SK-N-SH (cell line): ENCODE data around the gene ABCC5. TPM values are rescaled to one million over a fixed set of nuclear protein-coding genes. Genes with fewer than 3 reads are reported as not detected.
"Not testable (repeated sequence)": the region's sequence is repeated elsewhere in the genome, so short reads cannot be mapped to it uniquely, and the experiment has no call there.

ENCODE experiments used
- CTCF ChIA-PET: fragments of 300-600, 350-600 bp; formaldehyde crosslinking; extraction: SDS; loops from one replicate; lab custom pipeline; 2021; lab: Yijun Ruan, JAX
- POLR2A ChIA-PET: fragments of 350-600 bp; sonication (Branson Sonifier 250); formaldehyde crosslinking; extraction: SDS; loops from one replicate; lab custom pipeline; 2020; ENCODE audit warnings: antibody characterized with exemption, inconsistent platforms; lab: Yijun Ruan, JAX
- DNase-seq: peaks from one replicate; pipeline ENCODE4 v3.0.0; 2012
- H2AFZ ChIP-seq: fragments of 200-600 bp; sonication (generic); 2 replicates; pipeline ENCODE4 v1.8.1; 2016; ENCODE audit warnings: antibody characterized with exemption, mild to moderate bottlenecking, low read depth
- H3F3A ChIP-seq: fragments of 200-600 bp; sonication (generic); replicated peaks from 2 replicates; pipeline ENCODE3; 2016; ENCODE audit warnings: antibody characterized with exemption, mild to moderate bottlenecking; ENCODE audit not compliant: insufficient read depth
- H3K27ac ChIP-seq, 2 experiments: fragments of 200-500 bp in 1 of 2; fragments of 200-600 bp in 1 of 2; sonication (Bioruptor generic) in 1 of 2; sonication (generic), shearing (Covaris generic) in 1 of 2; 2 replicates each; pipeline versions ENCODE4 v1.5.1 to v1.6.1; 2014 to 2016; ENCODE audit warnings: low read depth in 2 of 2, inconsistent platforms in 1 of 2, low read length in 1 of 2, mild to moderate bottlenecking in 1 of 2, mixed read lengths in 1 of 2
- H3K27me3 ChIP-seq: fragments of 200-600 bp; sonication (generic), shearing (Covaris generic); 2 replicates; pipeline ENCODE4 v1.6.1; 2016; ENCODE audit warnings: mixed run types; ENCODE audit not compliant: insufficient read depth
- H3K36me3 ChIP-seq, 2 experiments: fragments of 200-500 bp in 1 of 2; fragments of 200-600 bp in 1 of 2; sonication (Bioruptor generic) in 1 of 2; sonication (generic) in 1 of 2; replicated peaks in 1 of 2; 2 replicates each; pipeline versions ENCODE3 to v1.5.1; 2014 to 2016; ENCODE audit warnings: low read length in 1 of 2, mild to moderate bottlenecking in 1 of 2; ENCODE audit not compliant: insufficient read depth in 2 of 2, control insufficient read depth in 1 of 2
- H3K4me1 ChIP-seq, 2 experiments: fragments of 200-500 bp in 1 of 2; fragments of 200-600 bp in 1 of 2; sonication (Bioruptor generic) in 1 of 2; sonication (generic), shearing (Covaris generic) in 1 of 2; 2 replicates each; pipeline versions ENCODE4 v1.5.1 to v1.6.1; 2014 to 2016; ENCODE audit warnings: low read depth in 1 of 2, low read length in 1 of 2, mixed run types in 1 of 2; ENCODE audit not compliant: insufficient read depth in 2 of 2, control insufficient read depth in 1 of 2
- H3K4me2 ChIP-seq: fragments of 200-600 bp; sonication (generic), shearing (Covaris generic); 2 replicates; pipeline ENCODE4 v1.6.1; 2017; ENCODE audit warnings: mixed run types
- H3K4me3 ChIP-seq, 2 experiments: fragments of 200-500 bp in 1 of 2; fragments of 200-600 bp in 1 of 2; sonication (Bioruptor generic) in 1 of 2; sonication (generic), shearing (Covaris generic) in 1 of 2; 2 replicates each; pipeline versions ENCODE4 v1.5.1 to v1.8.1; 2014 to 2016; ENCODE audit warnings: low read depth in 2 of 2, inconsistent platforms in 1 of 2, low read length in 1 of 2, mild to moderate bottlenecking in 1 of 2, mixed read lengths in 1 of 2, moderate library complexity in 1 of 2
- H3K79me2 ChIP-seq: fragments of 200-600 bp; sonication (generic); 2 replicates; pipeline ENCODE4 v1.8.1; 2017; ENCODE audit warnings: mild to moderate bottlenecking; ENCODE audit not compliant: insufficient read depth
- H3K9ac ChIP-seq: fragments of 200-600 bp; sonication (generic); 2 replicates; pipeline ENCODE4 v1.6.1; 2017; ENCODE audit warnings: mixed run types
- H3K9me2 ChIP-seq: fragments of 200-600 bp; sonication (generic); 2 replicates; pipeline ENCODE4 v1.6.1; 2017; ENCODE audit warnings: mixed run types
- H3K9me3 ChIP-seq: fragments of 200-600 bp; sonication (generic); 2 replicates; pipeline ENCODE4 v1.6.1; 2017; ENCODE audit warnings: mixed run types, mild to moderate bottlenecking, moderate library complexity
- H4K20me1 ChIP-seq: fragments of 200-600 bp; sonication (generic); 2 replicates; pipeline ENCODE4 v1.6.1; 2017; ENCODE audit warnings: mild to moderate bottlenecking, mixed run types; ENCODE audit not compliant: insufficient read depth
- IRF3 ChIP-seq: fragments of 150-350 bp; IDR thresholded peaks from 2 replicates; pipeline ENCODE4 v1.6.1; 2016; ENCODE audit warnings: mild to moderate bottlenecking, low read depth, low read length
- MAX ChIP-seq: IDR thresholded peaks from 2 replicates; pipeline ENCODE4 v1.4.0; 2012; ENCODE audit warnings: low read depth
- MEF2A ChIP-seq: IDR thresholded peaks from 2 replicates; pipeline ENCODE4 v1.4.0; 2012; ENCODE audit warnings: low read depth, borderline replicate concordance
- NRF1 ChIP-seq: IDR thresholded peaks from 2 replicates; pipeline ENCODE4 v1.6.1; 2012; ENCODE audit warnings: low read depth, mild to moderate bottlenecking, low read length
- POLR2AphosphoS5 ChIP-seq: IDR thresholded peaks from 2 replicates; pipeline ENCODE4 v1.6.1; 2012; ENCODE audit warnings: low read depth, low read length
- RCOR1 ChIP-seq: fragments of 150-350 bp; IDR thresholded peaks from 2 replicates; pipeline ENCODE4 v1.6.1; 2017; ENCODE audit warnings: antibody characterized with exemption, low read length
- RFX5 ChIP-seq: IDR thresholded peaks from 2 replicates; pipeline ENCODE4 v1.6.1; 2012; ENCODE audit warnings: mild to moderate bottlenecking, improper control_type of control experiment, low read length
- RXRA ChIP-seq: IDR thresholded peaks from 2 replicates; pipeline ENCODE4 v1.4.0; 2012; ENCODE audit warnings: low read depth, mild to moderate bottlenecking, borderline replicate concordance
- TEAD4 ChIP-seq: IDR thresholded peaks from 2 replicates; pipeline ENCODE4 v1.4.0; 2012; ENCODE audit warnings: mild to moderate bottlenecking, borderline replicate concordance; ENCODE audit not compliant: insufficient read depth
- USF1 ChIP-seq: IDR thresholded peaks from 2 replicates; pipeline ENCODE4 v1.4.0; 2012; ENCODE audit warnings: low read depth, borderline replicate concordance
- YY1 ChIP-seq: IDR thresholded peaks from 2 replicates; pipeline ENCODE4 v1.4.0; 2012; ENCODE audit warnings: low read depth, mild to moderate bottlenecking
- WGBS: methylation state at CpG from one replicate; pipeline ENCODE4 v1.1.6; 2017; ENCODE audit warnings: low lambda C conversion rate; 5-methylcytosine and 5-hydroxymethylcytosine counted together
- polyA plus RNA-seq, 3 experiments: library from polyadenylated mRNA; depleted of rRNA; stranded (reverse); fragments of >200 nt; gene quantifications; 2 replicates each; pipeline ENCODE4 v1.2.3, GENCODE V29; 2012
- TF ChIP-seq, protein P1 (sequence below): IDR thresholded peaks from 2 replicates; pipeline ENCODE4 v1.6.1; 2012; ENCODE audit warnings: mild to moderate bottlenecking, low read depth, low read length, moderate library complexity
- TF ChIP-seq, protein P2 (sequence below): fragments of 200-600 bp; sonication (generic); IDR thresholded peaks from 2 replicates; pipeline ENCODE4 v1.6.1; 2017; ENCODE audit warnings: antibody characterized with exemption, mild to moderate bottlenecking, moderate library complexity

ABCC5 gene
- polyA plus RNA-seq, 1 of the 3 experiments (the other 2 are of a cell fraction) = 25.9 TPM

- TF ChIP-seq, protein P1, sequence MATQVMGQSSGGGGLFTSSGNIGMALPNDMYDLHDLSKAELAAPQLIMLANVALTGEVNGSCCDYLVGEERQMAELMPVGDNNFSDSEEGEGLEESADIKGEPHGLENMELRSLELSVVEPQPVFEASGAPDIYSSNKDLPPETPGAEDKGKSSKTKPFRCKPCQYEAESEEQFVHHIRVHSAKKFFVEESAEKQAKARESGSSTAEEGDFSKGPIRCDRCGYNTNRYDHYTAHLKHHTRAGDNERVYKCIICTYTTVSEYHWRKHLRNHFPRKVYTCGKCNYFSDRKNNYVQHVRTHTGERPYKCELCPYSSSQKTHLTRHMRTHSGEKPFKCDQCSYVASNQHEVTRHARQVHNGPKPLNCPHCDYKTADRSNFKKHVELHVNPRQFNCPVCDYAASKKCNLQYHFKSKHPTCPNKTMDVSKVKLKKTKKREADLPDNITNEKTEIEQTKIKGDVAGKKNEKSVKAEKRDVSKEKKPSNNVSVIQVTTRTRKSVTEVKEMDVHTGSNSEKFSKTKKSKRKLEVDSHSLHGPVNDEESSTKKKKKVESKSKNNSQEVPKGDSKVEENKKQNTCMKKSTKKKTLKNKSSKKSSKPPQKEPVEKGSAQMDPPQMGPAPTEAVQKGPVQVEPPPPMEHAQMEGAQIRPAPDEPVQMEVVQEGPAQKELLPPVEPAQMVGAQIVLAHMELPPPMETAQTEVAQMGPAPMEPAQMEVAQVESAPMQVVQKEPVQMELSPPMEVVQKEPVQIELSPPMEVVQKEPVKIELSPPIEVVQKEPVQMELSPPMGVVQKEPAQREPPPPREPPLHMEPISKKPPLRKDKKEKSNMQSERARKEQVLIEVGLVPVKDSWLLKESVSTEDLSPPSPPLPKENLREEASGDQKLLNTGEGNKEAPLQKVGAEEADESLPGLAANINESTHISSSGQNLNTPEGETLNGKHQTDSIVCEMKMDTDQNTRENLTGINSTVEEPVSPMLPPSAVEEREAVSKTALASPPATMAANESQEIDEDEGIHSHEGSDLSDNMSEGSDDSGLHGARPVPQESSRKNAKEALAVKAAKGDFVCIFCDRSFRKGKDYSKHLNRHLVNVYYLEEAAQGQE = no peak
- no peak for TF ChIP-seq RCOR1
- TF ChIP-seq, protein P2, sequence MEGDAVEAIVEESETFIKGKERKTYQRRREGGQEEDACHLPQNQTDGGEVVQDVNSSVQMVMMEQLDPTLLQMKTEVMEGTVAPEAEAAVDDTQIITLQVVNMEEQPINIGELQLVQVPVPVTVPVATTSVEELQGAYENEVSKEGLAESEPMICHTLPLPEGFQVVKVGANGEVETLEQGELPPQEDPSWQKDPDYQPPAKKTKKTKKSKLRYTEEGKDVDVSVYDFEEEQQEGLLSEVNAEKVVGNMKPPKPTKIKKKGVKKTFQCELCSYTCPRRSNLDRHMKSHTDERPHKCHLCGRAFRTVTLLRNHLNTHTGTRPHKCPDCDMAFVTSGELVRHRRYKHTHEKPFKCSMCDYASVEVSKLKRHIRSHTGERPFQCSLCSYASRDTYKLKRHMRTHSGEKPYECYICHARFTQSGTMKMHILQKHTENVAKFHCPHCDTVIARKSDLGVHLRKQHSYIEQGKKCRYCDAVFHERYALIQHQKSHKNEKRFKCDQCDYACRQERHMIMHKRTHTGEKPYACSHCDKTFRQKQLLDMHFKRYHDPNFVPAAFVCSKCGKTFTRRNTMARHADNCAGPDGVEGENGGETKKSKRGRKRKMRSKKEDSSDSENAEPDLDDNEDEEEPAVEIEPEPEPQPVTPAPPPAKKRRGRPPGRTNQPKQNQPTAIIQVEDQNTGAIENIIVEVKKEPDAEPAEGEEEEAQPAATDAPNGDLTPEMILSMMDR = no peak
These were observed 139.6 kb downstream of the ABCC5 start (continued) for GRCh38 chr3:183878071-183878470.

- peaks cover 78% of the 10 kb centered on the region for H4K20me1 ChIP-seq
- DNase-seq = not testable (repeated sequence)
- 89% methylated on average over 5 of the region's 5 CpGs for WGBS
These were observed 140.5 kb downstream of the ABCC5 start for GRCh38 chr3:183877227-183877626.

GRCh38 chr3:183875411-183875810 is 142.3 kb downstream of the ABCC5 start:
- Histone ChIP-seq H3K27ac (no peak overlapping the region), H3K79me2 (peaks cover 99% of the 10 kb centered on the region), H3K27me3 (no peaks in the 10 kb centered on the region), H3K4me1 (no peaks in the 10 kb centered on the region), H3K36me3 (peaks cover 2 to 5% of the 10 kb centered on the region in 2 experiments), H3K9me3 (no peaks in the 10 kb centered on the region), H3K9ac (no peak overlapping the region), H3K9me2 (no peaks in the 10 kb centered on the region), H3K4me2 (no peak overlapping the region), H3F3A (no peaks in the 10 kb centered on the region), H2AFZ (no peak overlapping the region), H3K4me3 (no peak overlapping the region), H4K20me1 (peaks cover 78% of the 10 kb centered on the region)
- CTCF ChIA-PET = interaction anchor here (0.6 to 3.5 kb wide), 3 partner anchors 10 to 122 kb away, joined by 3 to 14 read pairs (median 3); partner anchors contain the start of gene PARL
- DNase-seq = no peak
- POLR2A ChIA-PET = no interaction called here
- TF ChIP-seq RXRA = no peak
- no peak for TF ChIP-seq USF1
- TF ChIP-seq, protein P2 = no peak
- no peak for TF ChIP-seq RFX5
- TF ChIP-seq POLR2AphosphoS5 = no peak
- no peak for TF ChIP-seq MAX
- TF ChIP-seq IRF3 = no peak
- TF ChIP-seq MEF2A = no peak
- no peak for TF ChIP-seq YY1
- TF ChIP-seq NRF1 = no peak
- no peak for TF ChIP-seq TEAD4

More at GRCh38 chr3:183877227-183877626, 140.5 kb downstream of the ABCC5 start:
- H3K4me2 ChIP-seq, H3K9ac ChIP-seq, H3K27me3 ChIP-seq, H3K36me3 ChIP-seq, H3K4me3 ChIP-seq, H3K9me2 ChIP-seq, H2AFZ ChIP-seq, H3K27ac ChIP-seq, H3K9me3 ChIP-seq, H3F3A ChIP-seq, POLR2A ChIA-PET, H3K4me1 ChIP-seq: not testable (repeated sequence)
- CTCF ChIA-PET = interaction anchor here (1.6 kb wide), 1 partner anchor 408 kb away, joined by 5 read pairs; no protein-coding TSS in a partner anchor
- H3K79me2 ChIP-seq = peaks cover 98% of the 10 kb centered on the region
